Liver (tissue), 9 donors: ENCODE measurements around the gene TVP23C. TPM values are rescaled to one million over a fixed set of nuclear protein-coding genes. Genes with fewer than 3 reads are reported as not detected.
"Not testable (repeated sequence)": the region's sequence is repeated elsewhere in the genome, so short reads cannot be mapped to it uniquely, and the experiment has no call there.

Experiments
- DNase-seq: peaks from one replicate; pipeline ENCODE4 v3.0.0-alpha.2; 2017; ENCODE audit warnings: low spot score
- H3K27ac ChIP-seq, 2 donors: one replicate each; pipeline ENCODE4 v1.7.0; 2013; ENCODE audit warnings: inconsistent platforms in 2 of 2, low read length in 2 of 2, control low read depth in 1 of 2, low read depth in 1 of 2, mild to moderate bottlenecking in 1 of 2
- H3K27me3 ChIP-seq, 4 donors: one replicate each; pipeline versions ENCODE4 v1.6.1 to v1.7.0; 2013; ENCODE audit warnings: low read length in 3 of 4, inconsistent platforms in 1 of 4, mild to moderate bottlenecking in 1 of 4, moderate library complexity in 1 of 4; ENCODE audit not compliant: control insufficient read depth in 4 of 4, insufficient read depth in 4 of 4
- H3K36me3 ChIP-seq, 4 donors: one replicate each; pipeline versions ENCODE4 v1.6.1 to v1.7.0; 2013; ENCODE audit warnings: low read length in 3 of 4, mild to moderate bottlenecking in 3 of 4, low read depth in 1 of 4, moderate library complexity in 1 of 4; ENCODE audit not compliant: control insufficient read depth in 4 of 4, insufficient read depth in 3 of 4
- H3K4me1 ChIP-seq, 4 donors: one replicate each; pipeline versions ENCODE4 v1.6.1 to v1.7.0; 2013; ENCODE audit warnings: low read length in 3 of 4, mild to moderate bottlenecking in 3 of 4, moderate library complexity in 1 of 4; ENCODE audit not compliant: control insufficient read depth in 4 of 4, insufficient read depth in 4 of 4
- H3K4me3 ChIP-seq, 3 donors: one replicate each; pipeline versions ENCODE4 v1.6.1 to v1.7.0; 2013; ENCODE audit warnings: low read length in 3 of 3, control low read depth in 1 of 3, low read depth in 1 of 3, mild to moderate bottlenecking in 1 of 3
- H3K9ac ChIP-seq, 2 donors: one replicate each; pipeline ENCODE4 v1.7.0; 2013; ENCODE audit warnings: low read length in 2 of 2, mild to moderate bottlenecking in 2 of 2, moderate library complexity in 2 of 2, control low read depth in 1 of 2, low read depth in 1 of 2
- H3K9me3 ChIP-seq, 4 donors: one replicate each; pipeline versions ENCODE4 v1.6.1 to v1.7.0; 2013; ENCODE audit warnings: low read length in 3 of 4; ENCODE audit not compliant: control insufficient read depth in 4 of 4
- EGR1 ChIP-seq, 2 donors: IDR thresholded peaks; 2 replicates each; pipeline ENCODE4 v1.6.1; 2016 to 2018; ENCODE audit warnings: antibody characterized with exemption in 2 of 2, low read depth in 2 of 2
- FOXA1 ChIP-seq: IDR thresholded peaks from 2 replicates; pipeline ENCODE4 v1.6.1; 2016; ENCODE audit warnings: antibody characterized with exemption
- FOXA2 ChIP-seq: IDR thresholded peaks from 2 replicates; pipeline ENCODE4 v1.6.1; 2016; ENCODE audit warnings: antibody characterized with exemption
- GABPA ChIP-seq, 2 donors: IDR thresholded peaks in 1 of 2; conservative IDR thresholded peaks in 1 of 2; 2 replicates each; pipeline ENCODE4 v1.6.1; 2016; ENCODE audit warnings: antibody characterized with exemption in 2 of 2, mild to moderate bottlenecking in 1 of 2, moderate library complexity in 1 of 2
- HNF4A ChIP-seq, 2 donors: conservative IDR thresholded peaks; 2 replicates each; pipeline ENCODE4 v1.6.1; 2016; ENCODE audit warnings: antibody characterized with exemption in 2 of 2, mild to moderate bottlenecking in 2 of 2
- HNF4G ChIP-seq: IDR thresholded peaks from 2 replicates; pipeline ENCODE4 v1.6.1; 2016; ENCODE audit warnings: antibody characterized with exemption
- JUND ChIP-seq, 2 donors: IDR thresholded peaks; 2 replicates each; pipeline ENCODE4 v1.6.1; 2016; ENCODE audit warnings: antibody characterized with exemption in 2 of 2
- NR2F2 ChIP-seq: IDR thresholded peaks from 2 replicates; pipeline ENCODE4 v1.6.1; 2016; ENCODE audit warnings: antibody characterized with exemption
- RAD21 ChIP-seq, 2 donors: IDR thresholded peaks; 2 replicates each; pipeline ENCODE4 v1.6.1; 2016; ENCODE audit warnings: antibody characterized with exemption in 2 of 2, mild to moderate bottlenecking in 2 of 2
- RXRA ChIP-seq, 2 donors: IDR thresholded peaks; 2 replicates each; pipeline ENCODE4 v1.6.1; 2017 to 2018; ENCODE audit warnings: antibody characterized with exemption in 2 of 2, mild to moderate bottlenecking in 1 of 2
- SP1 ChIP-seq: IDR thresholded peaks from 2 replicates; pipeline ENCODE4 v1.6.1; 2018; ENCODE audit warnings: antibody characterized with exemption, mild to moderate bottlenecking
- TAF1 ChIP-seq: conservative IDR thresholded peaks from 2 replicates; pipeline ENCODE4 v1.6.1; 2016; ENCODE audit warnings: antibody characterized with exemption, mild to moderate bottlenecking
- YY1 ChIP-seq: IDR thresholded peaks from 2 replicates; pipeline ENCODE4 v1.6.1; 2016; ENCODE audit warnings: antibody characterized with exemption, mild to moderate bottlenecking
- WGBS: extraction: QIAGEN DNeasy Blood & Tissue Kit; methylation state at CpG from one replicate; pipeline ENCODE4 v1.1.7; 2013; 5-methylcytosine and 5-hydroxymethylcytosine counted together
- polyA plus RNA-seq, 2 donors: library from polyadenylated mRNA; stranded (reverse) in 1 of 2; unstranded in 1 of 2; fragments of 200-250 nt in 1 of 2; fragments of >200 nt in 1 of 2; fragmentation: Nextera tagmentation in 1 of 2; extraction: Ambion mirVana in 1 of 2; gene quantifications; one replicate each; pipeline versions ENCODE4 v1.2.1 to v1.2.3, GENCODE V29; 2013 to 2015
- total RNA-seq, 2 donors: library from RNA; depleted of rRNA; stranded (reverse); fragments of >200 nt; gene quantifications; one replicate each; pipeline ENCODE4 v1.2.3, GENCODE V29; 2014
- TF ChIP-seq, protein P1 (sequence below): IDR thresholded peaks from 2 replicates; pipeline ENCODE4 v1.6.1; 2016; ENCODE audit warnings: antibody characterized with exemption
- TF ChIP-seq, protein P2 (sequence below): IDR thresholded peaks from 2 replicates; pipeline ENCODE4 v1.6.1; 2016; ENCODE audit warnings: antibody characterized with exemption
- TF ChIP-seq, protein P3 (sequence below): IDR thresholded peaks from 2 replicates; pipeline ENCODE4 v1.6.1; 2016; ENCODE audit warnings: antibody characterized with exemption
- TF ChIP-seq, protein P4 (sequence below): fragments of 150-350 bp; IDR thresholded peaks from 2 replicates; pipeline ENCODE4 v1.5.1; 2017; ENCODE audit warnings: improper control_type of control experiment, low read depth, low read length; ENCODE audit not compliant: missing input control
- TF ChIP-seq, protein P5 (sequence below): IDR thresholded peaks from 2 replicates; pipeline ENCODE4 v1.6.1; 2016; ENCODE audit warnings: antibody characterized with exemption, mild to moderate bottlenecking
- donor health status: healthy.
- donor health status: healthy.
- donor health status: healthy.
- donor health status: healthy.
- donor health status: healthy.

TVP23C gene
- total and polyA plus RNA-seq, 4 donors = 0.77 to 20.7 (median 4.9) TPM

DNA sequence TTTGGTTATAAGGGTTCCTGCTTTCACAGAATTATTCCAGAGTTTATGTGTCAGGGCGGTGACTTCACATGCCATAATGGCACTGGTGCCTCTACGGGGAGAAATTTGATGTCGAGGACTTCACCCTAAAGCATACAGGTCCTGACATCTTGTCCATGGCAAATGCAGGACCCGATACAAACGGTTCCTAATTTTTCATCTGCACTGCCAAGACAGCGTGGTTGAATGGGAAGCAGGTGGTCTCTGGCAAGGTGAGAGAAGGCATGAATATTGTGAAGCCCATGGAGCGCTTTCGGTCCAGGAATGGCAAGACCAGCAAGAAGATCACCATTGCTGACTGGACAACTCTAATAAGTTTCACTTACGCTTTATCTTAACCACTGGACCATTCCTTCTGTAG lies 56.3 kb downstream of the TVP23C start:
- 97% methylated on average over 9 of the region's 9 CpGs for WGBS
- TF ChIP-seq, protein P1, sequence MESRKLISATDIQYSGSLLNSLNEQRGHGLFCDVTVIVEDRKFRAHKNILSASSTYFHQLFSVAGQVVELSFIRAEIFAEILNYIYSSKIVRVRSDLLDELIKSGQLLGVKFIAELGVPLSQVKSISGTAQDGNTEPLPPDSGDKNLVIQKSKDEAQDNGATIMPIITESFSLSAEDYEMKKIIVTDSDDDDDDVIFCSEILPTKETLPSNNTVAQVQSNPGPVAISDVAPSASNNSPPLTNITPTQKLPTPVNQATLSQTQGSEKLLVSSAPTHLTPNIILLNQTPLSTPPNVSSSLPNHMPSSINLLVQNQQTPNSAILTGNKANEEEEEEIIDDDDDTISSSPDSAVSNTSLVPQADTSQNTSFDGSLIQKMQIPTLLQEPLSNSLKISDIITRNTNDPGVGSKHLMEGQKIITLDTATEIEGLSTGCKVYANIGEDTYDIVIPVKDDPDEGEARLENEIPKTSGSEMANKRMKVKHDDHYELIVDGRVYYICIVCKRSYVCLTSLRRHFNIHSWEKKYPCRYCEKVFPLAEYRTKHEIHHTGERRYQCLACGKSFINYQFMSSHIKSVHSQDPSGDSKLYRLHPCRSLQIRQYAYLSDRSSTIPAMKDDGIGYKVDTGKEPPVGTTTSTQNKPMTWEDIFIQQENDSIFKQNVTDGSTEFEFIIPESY = no peak
- TF ChIP-seq HNF4A (conservative IDR thresholded peaks at IDR 0.05) = no peak
- TF ChIP-seq, protein P2, sequence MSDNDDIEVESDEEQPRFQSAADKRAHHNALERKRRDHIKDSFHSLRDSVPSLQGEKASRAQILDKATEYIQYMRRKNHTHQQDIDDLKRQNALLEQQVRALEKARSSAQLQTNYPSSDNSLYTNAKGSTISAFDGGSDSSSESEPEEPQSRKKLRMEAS = no peak
- TF ChIP-seq JUND (IDR thresholded peaks at IDR 0.05) = no peak
- TF ChIP-seq TAF1 = no peak
- TF ChIP-seq YY1 = no peak
- no peak for TF ChIP-seq NR2F2
- no peak for TF ChIP-seq RAD21 (IDR thresholded peaks at IDR 0.05)
- TF ChIP-seq GABPA (IDR thresholded peaks at IDR 0.05 in 1 of 2, conservative IDR thresholded peaks at IDR 0.05 in 1 of 2) = no peak
- no peak for TF ChIP-seq EGR1 (IDR thresholded peaks at IDR 0.05; ENCODE audit: low read depth in 2 of 2)
- TF ChIP-seq, protein P3, sequence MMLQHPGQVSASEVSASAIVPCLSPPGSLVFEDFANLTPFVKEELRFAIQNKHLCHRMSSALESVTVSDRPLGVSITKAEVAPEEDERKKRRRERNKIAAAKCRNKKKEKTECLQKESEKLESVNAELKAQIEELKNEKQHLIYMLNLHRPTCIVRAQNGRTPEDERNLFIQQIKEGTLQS = no peak
- no peak for TF ChIP-seq SP1
- TF ChIP-seq RXRA (IDR thresholded peaks at IDR 0.05) = no peak
- TF ChIP-seq, protein P4, sequence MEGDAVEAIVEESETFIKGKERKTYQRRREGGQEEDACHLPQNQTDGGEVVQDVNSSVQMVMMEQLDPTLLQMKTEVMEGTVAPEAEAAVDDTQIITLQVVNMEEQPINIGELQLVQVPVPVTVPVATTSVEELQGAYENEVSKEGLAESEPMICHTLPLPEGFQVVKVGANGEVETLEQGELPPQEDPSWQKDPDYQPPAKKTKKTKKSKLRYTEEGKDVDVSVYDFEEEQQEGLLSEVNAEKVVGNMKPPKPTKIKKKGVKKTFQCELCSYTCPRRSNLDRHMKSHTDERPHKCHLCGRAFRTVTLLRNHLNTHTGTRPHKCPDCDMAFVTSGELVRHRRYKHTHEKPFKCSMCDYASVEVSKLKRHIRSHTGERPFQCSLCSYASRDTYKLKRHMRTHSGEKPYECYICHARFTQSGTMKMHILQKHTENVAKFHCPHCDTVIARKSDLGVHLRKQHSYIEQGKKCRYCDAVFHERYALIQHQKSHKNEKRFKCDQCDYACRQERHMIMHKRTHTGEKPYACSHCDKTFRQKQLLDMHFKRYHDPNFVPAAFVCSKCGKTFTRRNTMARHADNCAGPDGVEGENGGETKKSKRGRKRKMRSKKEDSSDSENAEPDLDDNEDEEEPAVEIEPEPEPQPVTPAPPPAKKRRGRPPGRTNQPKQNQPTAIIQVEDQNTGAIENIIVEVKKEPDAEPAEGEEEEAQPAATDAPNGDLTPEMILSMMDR = no peak
- no peak for TF ChIP-seq FOXA1
- TF ChIP-seq, protein P5, sequence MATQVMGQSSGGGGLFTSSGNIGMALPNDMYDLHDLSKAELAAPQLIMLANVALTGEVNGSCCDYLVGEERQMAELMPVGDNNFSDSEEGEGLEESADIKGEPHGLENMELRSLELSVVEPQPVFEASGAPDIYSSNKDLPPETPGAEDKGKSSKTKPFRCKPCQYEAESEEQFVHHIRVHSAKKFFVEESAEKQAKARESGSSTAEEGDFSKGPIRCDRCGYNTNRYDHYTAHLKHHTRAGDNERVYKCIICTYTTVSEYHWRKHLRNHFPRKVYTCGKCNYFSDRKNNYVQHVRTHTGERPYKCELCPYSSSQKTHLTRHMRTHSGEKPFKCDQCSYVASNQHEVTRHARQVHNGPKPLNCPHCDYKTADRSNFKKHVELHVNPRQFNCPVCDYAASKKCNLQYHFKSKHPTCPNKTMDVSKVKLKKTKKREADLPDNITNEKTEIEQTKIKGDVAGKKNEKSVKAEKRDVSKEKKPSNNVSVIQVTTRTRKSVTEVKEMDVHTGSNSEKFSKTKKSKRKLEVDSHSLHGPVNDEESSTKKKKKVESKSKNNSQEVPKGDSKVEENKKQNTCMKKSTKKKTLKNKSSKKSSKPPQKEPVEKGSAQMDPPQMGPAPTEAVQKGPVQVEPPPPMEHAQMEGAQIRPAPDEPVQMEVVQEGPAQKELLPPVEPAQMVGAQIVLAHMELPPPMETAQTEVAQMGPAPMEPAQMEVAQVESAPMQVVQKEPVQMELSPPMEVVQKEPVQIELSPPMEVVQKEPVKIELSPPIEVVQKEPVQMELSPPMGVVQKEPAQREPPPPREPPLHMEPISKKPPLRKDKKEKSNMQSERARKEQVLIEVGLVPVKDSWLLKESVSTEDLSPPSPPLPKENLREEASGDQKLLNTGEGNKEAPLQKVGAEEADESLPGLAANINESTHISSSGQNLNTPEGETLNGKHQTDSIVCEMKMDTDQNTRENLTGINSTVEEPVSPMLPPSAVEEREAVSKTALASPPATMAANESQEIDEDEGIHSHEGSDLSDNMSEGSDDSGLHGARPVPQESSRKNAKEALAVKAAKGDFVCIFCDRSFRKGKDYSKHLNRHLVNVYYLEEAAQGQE = no peak
- no peak for TF ChIP-seq FOXA2
- TF ChIP-seq HNF4G = no peak
- no peak overlapping the region for H3K9ac ChIP-seq
- no peak overlapping the region for H3K4me3 ChIP-seq
- no peaks in the 10 kb centered on the region for H3K4me1 ChIP-seq
- no peak overlapping the region for H3K27ac ChIP-seq
- no peaks in the 10 kb centered on the region for H3K36me3 ChIP-seq
- H3K9me3 ChIP-seq = no peaks in the 10 kb centered on the region
- H3K27me3 ChIP-seq = no peaks in the 10 kb centered on the region
- no peak for DNase-seq

DNA sequence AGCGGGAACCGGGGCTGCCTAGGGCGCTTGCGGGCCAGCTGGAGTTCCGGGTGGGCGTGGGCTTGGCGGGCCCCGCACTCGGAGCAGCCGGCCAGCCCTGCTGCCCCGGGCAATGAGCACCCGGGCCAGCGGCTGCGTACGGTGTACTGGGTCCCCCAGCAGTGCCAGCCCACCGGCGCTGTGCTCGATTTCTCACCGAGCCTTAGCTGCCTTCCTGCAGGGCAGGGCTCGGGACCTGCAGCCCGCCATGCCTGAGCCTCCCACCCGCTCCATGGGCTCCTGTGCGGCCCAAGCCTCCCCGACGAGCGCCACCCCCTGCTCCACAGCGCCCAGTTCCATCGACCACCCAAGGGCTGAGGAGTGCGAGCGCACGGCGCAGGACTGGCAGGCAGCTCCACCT lies 57.6 kb downstream of the TVP23C start:
- 96% methylated on average over 32 of the region's 32 CpGs for WGBS

More for the DNA sequence above, 57.6 kb downstream of the TVP23C start:
- H3K27ac ChIP-seq, H3K36me3 ChIP-seq, H3K27me3 ChIP-seq, H3K4me3 ChIP-seq, H3K9me3 ChIP-seq, DNase-seq, H3K4me1 ChIP-seq, H3K9ac ChIP-seq: not testable (repeated sequence)
